ELR (cell line): ENCODE data around the gene ZAR1L.
"Not testable (repeated sequence)": the region's sequence is repeated elsewhere in the genome, so short reads cannot be mapped to it uniquely, and the experiment has no call there.

Experiments used
- DNase-seq: peaks from one replicate; pipeline ENCODE4 v3.0.0-alpha.2; 2015; ENCODE audit warnings: low read depth

The ZAR1L gene, protein sequence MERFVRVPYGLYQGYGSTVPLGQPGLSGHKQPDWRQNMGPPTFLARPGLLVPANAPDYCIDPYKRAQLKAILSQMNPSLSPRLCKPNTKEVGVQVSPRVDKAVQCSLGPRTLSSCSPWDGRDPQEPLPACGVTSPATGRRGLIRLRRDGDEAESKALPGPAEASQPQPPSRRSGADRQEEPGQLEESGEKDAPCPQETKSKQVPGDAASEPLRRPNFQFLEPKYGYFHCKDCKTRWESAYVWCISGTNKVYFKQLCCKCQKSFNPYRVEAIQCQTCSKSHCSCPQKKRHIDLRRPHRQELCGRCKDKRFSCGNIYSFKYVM

DNA sequence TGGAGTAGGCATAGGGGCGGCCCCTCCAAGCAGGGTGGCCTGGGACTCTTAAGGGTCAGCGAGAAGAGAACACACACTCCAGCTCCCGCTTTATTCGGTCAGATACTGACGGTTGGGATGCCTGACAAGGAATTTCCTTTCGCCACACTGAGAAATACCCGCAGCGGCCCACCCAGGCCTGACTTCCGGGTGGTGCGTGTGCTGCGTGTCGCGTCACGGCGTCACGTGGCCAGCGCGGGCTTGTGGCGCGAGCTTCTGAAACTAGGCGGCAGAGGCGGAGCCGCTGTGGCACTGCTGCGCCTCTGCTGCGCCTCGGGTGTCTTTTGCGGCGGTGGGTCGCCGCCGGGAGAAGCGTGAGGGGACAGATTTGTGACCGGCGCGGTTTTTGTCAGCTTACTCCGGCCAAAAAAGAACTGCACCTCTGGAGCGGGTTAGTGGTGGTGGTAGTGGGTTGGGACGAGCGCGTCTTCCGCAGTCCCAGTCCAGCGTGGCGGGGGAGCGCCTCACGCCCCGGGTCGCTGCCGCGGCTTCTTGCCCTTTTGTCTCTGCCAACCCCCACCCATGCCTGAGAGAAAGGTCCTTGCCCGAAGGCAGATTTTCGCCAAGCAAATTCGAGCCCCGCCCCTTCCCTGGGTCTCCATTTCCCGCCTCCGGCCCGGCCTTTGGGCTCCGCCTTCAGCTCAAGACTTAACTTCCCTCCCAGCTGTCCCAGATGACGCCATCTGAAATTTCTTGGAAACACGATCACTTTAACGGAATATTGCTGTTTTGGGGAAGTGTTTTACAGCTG is at the start of gene ZAR1L, which contains the start of gene BRCA2:
Gene ZAR1L (minus strand): TSS at position 126 of the 790 bp plus-strand sequence. CDS start 3,438 bp downstream, outside the sequence.
Gene BRCA2 (plus strand): TSS at position 271 of the 790 bp plus-strand sequence. CDS start 953 bp downstream, outside the sequence.
- DNase-seq: peak; percentile 96

DNA sequence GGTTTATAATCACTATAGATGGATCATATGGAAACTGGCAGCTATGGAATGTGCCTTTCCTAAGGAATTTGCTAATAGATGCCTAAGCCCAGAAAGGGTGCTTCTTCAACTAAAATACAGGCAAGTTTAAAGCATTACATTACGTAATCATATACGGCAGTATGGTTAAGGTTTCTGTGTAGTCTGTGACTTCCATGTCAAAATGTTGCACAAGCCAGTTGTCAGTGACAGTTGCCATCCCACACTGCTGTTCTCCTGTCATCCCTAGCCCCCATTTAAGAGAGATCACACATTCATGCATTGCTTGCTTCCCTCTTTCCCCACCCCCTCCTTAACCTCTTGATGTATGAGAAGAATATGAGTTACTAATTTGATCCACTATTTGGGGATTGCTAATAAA is 47.4 kb upstream of the ZAR1L start:
- DNase-seq: no peak

DNA sequence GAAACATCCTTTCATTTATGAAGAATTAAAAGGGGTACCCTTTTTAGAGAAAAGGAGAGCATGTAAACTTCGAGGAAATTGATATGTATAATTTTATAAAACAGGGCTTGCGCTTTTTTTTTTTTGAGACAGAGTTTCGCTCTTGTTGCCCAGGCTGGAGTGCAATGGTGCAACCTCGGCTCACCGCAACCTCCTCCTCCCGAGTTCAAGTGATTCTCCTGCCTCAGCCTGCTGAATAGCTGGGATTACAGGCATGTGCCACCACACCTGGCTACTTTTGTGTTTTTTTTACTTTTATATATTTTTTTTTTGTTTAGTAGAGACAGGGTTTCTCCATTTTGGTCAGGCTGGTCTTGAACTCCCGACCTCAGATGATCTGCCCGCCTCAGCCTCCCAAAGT is 40.8 kb upstream of the ZAR1L start:
- not testable (repeated sequence) for DNase-seq

DNA sequence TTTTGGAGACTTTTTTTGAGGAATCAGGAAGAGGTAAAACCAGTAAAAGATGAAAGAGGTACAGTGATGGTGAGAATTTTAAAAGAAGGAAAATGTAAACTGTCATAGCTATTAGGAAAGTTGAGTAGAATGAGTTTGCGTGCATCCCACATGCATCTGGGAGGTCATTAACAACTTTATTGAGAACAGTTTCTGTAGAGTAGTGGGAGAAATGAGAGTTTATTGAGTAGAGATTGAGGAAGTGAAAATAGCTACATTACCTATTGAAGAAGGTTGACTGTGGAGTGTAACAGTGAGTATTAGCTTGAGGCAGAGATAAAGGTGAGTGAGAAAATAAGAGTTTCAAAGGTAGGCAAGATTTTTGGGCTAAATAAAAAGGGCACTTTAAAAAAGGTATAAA is 38.9 kb upstream of the ZAR1L start:
- no peak for DNase-seq

DNA sequence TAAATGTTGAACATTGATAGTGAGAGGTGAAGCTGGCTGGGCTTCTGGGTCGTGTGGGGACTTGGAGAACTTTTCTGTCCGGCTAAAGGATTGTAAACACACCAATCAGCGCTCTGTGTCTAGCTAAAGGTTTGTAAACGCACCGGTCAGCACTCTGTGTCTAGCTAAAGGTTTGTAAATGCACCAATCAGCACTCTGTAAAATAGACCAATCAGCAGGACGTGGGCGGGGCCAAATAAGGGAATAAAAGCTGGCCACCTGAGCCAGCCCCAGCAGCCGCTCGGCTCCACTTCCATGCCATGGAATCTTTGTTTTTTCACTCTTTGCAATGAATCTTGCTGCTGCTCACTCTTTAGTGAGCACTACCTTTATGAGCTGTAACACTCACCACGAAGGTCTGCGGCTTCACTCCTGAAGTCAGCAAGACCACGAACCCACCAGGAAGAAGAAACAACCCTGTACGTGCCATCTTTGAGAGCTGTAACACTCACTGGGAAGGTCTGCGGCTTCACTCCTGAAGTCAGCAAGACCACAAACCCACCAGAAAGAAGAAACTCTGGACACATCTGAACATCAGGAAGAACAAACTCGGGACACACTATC is 35.8 kb upstream of the ZAR1L start:
- DNase-seq: not testable (repeated sequence)

DNA sequence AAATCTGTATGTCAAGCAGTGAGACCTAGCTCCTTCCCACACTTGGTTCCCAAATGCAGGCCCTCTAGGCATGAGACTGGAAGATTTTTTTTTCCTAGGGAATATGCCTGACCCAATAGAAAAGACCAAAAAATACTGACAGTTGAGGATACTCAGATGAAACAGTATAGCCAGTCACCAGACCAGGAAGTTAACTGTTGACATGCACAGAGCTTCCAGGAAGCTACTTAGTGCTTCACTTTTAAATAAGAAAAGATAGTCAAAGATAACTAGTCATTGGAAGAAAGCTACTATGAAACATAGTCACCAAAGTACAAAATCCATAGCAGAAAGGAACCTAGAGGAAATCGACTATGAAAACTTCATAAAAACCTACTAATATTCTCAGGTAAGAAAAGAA is 32.5 kb upstream of the ZAR1L start:
- DNase-seq: no peak

DNA sequence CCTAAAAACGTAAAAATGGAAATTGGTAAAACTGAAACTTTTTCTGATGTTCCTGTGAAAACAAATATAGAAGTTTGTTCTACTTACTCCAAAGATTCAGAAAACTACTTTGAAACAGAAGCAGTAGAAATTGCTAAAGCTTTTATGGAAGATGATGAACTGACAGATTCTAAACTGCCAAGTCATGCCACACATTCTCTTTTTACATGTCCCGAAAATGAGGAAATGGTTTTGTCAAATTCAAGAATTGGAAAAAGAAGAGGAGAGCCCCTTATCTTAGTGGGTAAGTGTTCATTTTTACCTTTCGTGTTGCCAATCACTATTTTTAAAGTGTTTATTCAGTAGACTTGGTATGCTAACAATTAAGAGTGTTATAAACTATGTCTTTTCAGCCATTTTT is 25.8 kb upstream of the ZAR1L start:
- no peak for DNase-seq

DNA sequence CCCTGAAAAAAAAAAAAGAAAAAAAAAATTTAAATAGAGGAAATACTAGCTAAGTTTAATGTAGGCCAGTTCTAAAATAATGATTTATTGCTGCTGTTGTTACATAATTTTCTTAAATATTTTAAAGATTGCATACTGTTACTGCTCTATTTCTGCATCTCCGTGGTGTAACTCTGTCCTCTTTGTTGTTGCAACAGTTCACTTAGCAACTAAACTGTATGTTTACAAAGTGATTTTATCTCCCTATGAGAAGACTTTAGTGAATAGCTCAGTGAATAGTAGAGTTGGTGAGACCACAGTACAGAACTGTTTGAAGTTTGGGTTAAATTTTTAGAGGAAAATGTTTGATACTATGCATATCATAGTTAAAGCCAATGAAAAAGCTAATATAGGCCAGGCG is 19.5 kb upstream of the ZAR1L start:
- no peak for DNase-seq

DNA sequence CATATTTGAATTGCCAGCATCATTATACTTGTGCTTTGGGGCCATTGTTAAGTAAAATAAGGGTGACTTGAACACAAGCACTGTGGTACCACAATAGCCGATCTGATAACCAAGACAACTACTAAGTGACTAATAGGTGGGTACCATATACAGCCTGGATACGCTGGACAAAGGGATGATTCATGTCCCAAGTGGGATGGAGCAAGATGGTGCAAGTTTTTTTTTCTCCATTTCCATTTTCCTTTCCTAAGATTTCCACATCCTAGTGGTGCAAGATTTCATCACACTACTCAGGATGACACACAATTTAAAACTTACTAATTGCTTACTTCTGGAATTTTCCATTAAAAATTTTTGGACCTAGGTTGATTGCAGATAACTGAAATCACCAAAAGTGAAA is 15.3 kb upstream of the ZAR1L start:
- DNase-seq: peak; percentile 73

DNA sequence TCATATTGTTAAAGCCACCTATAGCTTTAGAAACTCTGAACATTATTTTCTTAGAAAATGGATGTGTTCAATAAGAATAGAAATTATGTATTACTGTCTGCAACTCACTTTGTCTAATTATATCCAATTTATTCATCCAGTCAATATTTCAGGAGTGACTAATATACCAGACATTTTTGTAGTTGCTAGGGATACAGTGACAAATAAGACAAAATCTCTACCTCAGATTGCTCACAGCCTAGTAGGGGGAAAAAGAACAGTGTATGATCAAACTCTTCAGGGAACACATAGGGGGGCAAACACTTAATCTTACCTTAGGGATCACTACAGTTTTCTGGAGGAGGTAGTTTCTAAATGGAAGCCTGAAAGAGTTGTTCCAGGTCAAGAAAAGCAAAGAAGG is 8.7 kb upstream of the ZAR1L start:
- peak; percentile 83 for DNase-seq

DNA sequence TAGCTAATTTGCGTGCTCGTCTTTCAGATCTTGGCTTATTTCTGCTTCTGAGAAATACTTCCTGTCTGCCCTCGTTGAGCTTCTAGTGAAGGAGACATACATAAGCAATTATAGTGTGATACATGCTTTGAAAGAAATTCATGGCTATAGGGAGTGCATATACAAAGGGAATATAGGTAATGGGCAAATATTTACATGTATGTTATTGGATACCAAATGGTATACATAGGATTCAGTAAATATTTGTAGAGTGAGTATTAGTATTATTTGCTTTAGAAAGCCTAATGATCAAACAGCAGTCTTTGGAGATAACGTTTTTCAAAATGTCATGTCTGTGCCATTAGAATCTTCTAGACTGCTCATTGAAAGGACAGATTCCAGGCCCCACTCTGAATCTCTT is 5.4 kb upstream of the ZAR1L start:
- no peak for DNase-seq

DNA sequence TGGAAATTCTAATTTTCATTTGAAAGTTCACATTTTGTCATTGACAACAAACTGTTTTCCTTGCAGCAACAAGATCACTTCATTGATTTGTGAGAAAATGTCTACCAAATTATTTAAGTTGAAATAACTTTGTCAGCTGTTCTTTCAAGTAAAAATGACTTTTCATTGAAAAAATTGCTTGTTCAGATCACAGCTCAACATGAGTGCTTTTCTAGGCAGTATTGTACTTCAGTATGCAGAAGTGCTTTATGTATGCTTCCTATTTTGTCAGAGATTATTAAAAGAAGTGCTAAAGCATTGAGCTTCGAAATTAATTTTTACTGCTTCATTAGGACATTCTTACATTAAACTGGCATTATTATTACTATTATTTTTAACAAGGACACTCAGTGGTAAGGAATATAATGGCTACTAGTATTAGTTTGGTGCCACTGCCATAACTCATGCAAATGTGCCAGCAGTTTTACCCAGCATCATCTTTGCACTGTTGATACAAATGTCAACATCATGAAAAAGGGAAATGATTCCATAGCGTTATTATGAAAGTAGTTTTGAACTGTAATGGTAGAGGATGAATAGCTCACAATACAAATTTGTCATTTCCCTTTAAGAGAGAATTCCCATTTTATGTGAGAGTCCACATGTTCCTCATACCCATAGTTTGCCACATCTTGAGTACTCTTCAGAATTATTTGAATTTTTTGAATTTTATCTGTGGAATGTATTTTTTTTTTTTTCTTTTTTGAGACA is 2.7 kb upstream of the ZAR1L start:
- no peak for DNase-seq

DNA sequence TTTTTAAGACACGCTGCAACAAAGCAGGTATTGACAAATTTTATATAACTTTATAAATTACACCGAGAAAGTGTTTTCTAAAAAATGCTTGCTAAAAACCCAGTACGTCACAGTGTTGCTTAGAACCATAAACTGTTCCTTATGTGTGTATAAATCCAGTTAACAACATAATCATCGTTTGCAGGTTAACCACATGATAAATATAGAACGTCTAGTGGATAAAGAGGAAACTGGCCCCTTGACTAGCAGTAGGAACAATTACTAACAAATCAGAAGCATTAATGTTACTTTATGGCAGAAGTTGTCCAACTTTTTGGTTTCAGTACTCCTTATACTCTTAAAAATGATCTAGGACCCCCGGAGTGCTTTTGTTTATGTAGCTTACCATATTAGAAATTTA is 1.3 kb upstream of the ZAR1L start:
- DNase-seq: peak; percentile 13

DNA sequence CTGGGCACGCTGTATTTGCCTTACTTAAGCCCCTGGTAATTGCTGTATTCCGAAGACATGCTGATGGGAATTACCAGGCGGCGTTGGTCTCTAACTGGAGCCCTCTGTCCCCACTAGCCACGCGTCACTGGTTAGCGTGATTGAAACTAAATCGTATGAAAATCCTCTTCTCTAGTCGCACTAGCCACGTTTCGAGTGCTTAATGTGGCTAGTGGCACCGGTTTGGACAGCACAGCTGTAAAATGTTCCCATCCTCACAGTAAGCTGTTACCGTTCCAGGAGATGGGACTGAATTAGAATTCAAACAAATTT is 821 bp upstream of the ZAR1L start:
- no peak for DNase-seq

DNA sequence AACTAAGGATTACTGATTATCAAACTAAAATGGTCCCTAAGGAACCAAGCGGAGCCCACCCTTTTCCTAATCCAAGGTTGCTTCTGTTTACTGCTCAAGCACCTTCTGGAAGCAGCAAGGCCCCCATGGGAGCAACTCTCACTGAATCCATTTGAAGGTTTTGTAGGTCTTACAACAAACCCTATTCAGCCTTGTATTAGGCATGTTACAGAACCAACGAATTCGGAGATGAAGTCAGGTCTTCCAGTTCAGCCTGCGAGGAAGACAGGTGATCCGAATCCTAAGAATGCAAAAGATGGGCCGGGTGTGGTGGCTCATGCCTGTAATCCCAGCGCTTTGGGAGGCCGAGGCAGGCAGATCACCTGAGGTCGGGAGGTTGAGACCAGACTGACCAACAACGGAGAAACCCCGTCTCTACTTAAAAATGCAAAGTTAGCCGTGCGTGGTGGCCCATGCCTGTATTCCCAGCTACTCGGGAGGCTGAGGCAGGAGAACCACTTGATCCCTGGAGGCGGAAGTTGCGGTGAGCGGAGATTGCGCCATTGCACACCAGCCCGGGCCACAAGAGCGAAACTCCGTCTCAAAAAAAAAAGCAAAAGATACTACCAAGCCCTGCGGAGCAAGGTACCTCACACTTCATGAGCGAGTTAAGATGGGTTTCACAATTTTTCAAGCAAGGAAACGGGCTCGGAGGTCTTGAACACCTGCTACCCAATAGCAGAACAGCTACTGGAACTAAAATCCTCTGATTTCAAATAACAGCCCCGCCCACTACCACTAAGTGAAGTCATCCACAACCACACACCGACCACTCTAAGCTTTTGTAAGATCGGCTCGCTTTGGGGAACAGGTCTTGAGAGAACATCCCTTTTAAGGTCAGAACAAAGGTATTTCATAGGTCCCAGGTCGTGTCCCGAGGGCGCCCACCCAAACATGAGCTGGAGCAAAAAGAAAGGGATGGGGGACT is 609 bp downstream of the ZAR1L start:
- DNase-seq: peak; percentile 70

DNA sequence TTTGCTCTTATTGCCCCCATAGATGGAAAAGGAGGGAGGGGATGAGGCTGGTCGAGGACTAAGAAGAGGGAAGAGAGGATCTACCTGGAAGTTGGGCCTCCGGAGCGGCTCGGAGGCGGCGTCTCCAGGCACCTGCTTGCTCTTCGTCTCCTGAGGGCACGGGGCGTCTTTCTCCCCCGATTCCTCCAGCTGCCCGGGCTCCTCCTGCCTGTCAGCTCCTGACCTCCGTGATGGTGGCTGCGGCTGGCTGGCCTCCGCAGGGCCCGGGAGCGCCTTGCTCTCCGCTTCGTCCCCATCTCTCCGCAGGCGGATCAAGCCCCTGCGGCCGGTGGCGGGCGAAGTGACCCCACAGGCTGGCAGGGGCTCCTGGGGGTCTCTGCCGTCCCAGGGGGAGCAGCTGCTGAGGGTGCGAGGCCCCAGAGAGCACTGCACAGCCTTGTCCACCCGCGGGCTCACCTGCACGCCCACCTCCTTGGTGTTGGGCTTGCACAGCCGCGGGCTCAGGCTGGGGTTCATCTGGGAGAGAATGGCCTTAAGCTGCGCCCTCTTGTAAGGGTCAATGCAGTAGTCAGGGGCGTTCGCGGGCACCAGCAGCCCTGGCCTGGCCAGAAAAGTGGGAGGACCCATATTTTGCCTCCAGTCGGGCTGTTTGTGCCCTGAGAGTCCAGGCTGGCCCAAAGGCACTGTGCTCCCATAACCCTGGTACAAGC is 3.8 kb downstream of the ZAR1L start:
- DNase-seq: no peak

DNA sequence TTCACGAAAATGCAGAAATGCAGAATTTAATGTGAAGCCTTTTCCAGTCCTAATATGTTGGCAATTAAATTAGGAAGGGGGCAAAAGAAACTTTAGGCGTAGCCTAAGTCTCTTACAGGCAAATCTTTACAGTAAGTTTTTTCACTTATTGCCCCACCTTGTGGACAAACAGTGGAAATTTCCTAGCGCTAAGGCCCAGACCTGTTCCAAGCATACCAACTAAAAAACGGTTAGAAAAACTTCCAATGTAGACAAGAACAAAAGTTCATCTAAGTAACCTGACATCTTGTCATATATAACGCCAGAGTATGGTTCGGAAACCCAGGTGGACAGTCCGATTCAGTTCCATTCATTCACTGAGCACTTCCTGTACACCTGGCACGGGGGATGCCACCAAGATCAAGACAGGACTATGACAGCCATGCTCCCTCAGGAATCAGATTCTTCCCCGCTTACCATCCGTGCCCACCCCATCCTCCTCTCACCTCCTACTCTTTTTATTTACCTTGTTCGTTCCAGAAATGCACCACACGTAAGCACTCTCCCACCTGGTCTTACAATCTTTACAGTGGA is 4.9 kb downstream of the ZAR1L start:
- peak; percentile 70 for DNase-seq

DNA sequence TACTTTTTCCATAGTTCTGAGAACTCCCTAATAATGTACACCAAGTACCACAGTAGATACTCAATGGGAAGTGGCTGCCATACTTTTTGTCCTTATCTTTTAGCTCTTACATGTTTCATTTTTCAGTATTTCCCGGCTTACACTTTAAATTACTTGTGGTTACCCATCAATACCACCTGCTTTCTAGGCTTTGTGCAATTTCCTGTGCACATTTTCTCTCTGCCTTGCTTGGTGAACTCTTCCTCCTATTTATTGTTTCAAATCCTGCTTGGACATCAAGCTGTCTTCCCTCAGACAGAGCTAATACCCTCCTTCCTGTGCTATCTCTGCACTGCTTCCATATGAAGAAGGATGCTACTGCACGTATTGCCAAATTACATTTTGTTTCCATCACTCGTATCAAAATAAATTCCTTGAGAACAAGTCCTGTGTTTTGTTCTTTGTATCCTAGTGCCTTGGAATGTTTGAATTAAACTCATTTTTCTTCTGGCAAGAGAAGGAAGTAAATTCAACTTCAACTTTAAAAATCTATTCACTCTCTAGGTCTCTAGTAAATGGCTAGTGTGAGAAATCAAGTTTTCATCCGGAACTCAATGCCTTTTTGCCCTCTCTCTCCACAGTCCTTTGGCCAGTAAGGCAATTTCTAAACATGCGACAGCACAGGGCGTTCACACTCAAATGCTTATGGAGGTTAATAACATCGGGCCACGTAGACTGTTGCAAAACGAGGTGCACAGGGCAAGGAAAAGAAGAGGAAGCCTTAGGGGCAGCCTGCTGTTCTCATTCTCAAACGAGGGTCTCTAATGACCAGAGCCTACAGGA is 5.6 kb downstream of the ZAR1L start:
- DNase-seq: no peak

DNA sequence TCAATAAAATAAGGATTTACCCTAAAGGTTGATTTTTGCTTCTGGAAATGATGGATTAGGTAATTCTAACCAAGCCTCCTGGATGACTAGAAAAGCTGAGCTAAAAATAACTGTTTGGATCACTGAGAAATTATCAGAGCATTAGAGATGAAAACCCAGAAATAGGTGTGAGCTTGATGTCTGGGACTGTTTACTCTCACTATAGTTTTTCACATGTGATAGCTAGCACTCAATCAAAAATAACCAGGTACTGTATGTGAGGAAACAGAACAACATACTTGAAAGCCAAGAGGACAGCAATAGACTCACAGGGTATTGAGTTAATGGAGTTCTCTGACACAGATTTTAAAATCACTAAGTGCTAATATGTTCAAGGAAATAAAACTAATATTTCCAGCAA is 9.5 kb downstream of the ZAR1L start:
- DNase-seq: no peak
